Liver (tissue), 9 donors: ENCODE data around the gene CCNH. TPM values are rescaled to one million over a fixed set of nuclear protein-coding genes. Genes with fewer than 3 reads are reported as not detected.

Experiments used
- DNase-seq: peaks from one replicate; pipeline ENCODE4 v3.0.0-alpha.2; 2017; ENCODE audit warnings: low spot score
- H3K27ac ChIP-seq, 2 donors: one replicate each; pipeline ENCODE4 v1.7.0; 2013; ENCODE audit warnings: inconsistent platforms in 2 of 2, low read length in 2 of 2, control low read depth in 1 of 2, low read depth in 1 of 2, mild to moderate bottlenecking in 1 of 2
- H3K27me3 ChIP-seq, 4 donors: one replicate each; pipeline versions ENCODE4 v1.6.1 to v1.7.0; 2013; ENCODE audit warnings: low read length in 3 of 4, inconsistent platforms in 1 of 4, mild to moderate bottlenecking in 1 of 4, moderate library complexity in 1 of 4; ENCODE audit not compliant: control insufficient read depth in 4 of 4, insufficient read depth in 4 of 4
- H3K36me3 ChIP-seq, 4 donors: one replicate each; pipeline versions ENCODE4 v1.6.1 to v1.7.0; 2013; ENCODE audit warnings: low read length in 3 of 4, mild to moderate bottlenecking in 3 of 4, low read depth in 1 of 4, moderate library complexity in 1 of 4; ENCODE audit not compliant: control insufficient read depth in 4 of 4, insufficient read depth in 3 of 4
- H3K4me1 ChIP-seq, 4 donors: one replicate each; pipeline versions ENCODE4 v1.6.1 to v1.7.0; 2013; ENCODE audit warnings: low read length in 3 of 4, mild to moderate bottlenecking in 3 of 4, moderate library complexity in 1 of 4; ENCODE audit not compliant: control insufficient read depth in 4 of 4, insufficient read depth in 4 of 4
- H3K4me3 ChIP-seq, 3 donors: one replicate each; pipeline versions ENCODE4 v1.6.1 to v1.7.0; 2013; ENCODE audit warnings: low read length in 3 of 3, control low read depth in 1 of 3, low read depth in 1 of 3, mild to moderate bottlenecking in 1 of 3
- H3K9ac ChIP-seq, 2 donors: one replicate each; pipeline ENCODE4 v1.7.0; 2013; ENCODE audit warnings: low read length in 2 of 2, mild to moderate bottlenecking in 2 of 2, moderate library complexity in 2 of 2, control low read depth in 1 of 2, low read depth in 1 of 2
- H3K9me3 ChIP-seq, 4 donors: one replicate each; pipeline versions ENCODE4 v1.6.1 to v1.7.0; 2013; ENCODE audit warnings: low read length in 3 of 4; ENCODE audit not compliant: control insufficient read depth in 4 of 4
- CTCF ChIP-seq: fragments of 150-350 bp; IDR thresholded peaks from 2 replicates; pipeline ENCODE4 v1.5.1; 2017; ENCODE audit warnings: improper control_type of control experiment, low read depth, low read length; ENCODE audit not compliant: missing input control
- EGR1 ChIP-seq, 2 donors: IDR thresholded peaks; 2 replicates each; pipeline ENCODE4 v1.6.1; 2016 to 2018; ENCODE audit warnings: antibody characterized with exemption in 2 of 2, low read depth in 2 of 2
- FOXA1 ChIP-seq: IDR thresholded peaks from 2 replicates; pipeline ENCODE4 v1.6.1; 2016; ENCODE audit warnings: antibody characterized with exemption
- FOXA2 ChIP-seq: IDR thresholded peaks from 2 replicates; pipeline ENCODE4 v1.6.1; 2016; ENCODE audit warnings: antibody characterized with exemption
- GABPA ChIP-seq, 2 donors: IDR thresholded peaks in 1 of 2; conservative IDR thresholded peaks in 1 of 2; 2 replicates each; pipeline ENCODE4 v1.6.1; 2016; ENCODE audit warnings: antibody characterized with exemption in 2 of 2, mild to moderate bottlenecking in 1 of 2, moderate library complexity in 1 of 2
- HNF4A ChIP-seq, 2 donors: conservative IDR thresholded peaks; 2 replicates each; pipeline ENCODE4 v1.6.1; 2016; ENCODE audit warnings: antibody characterized with exemption in 2 of 2, mild to moderate bottlenecking in 2 of 2
- HNF4G ChIP-seq: IDR thresholded peaks from 2 replicates; pipeline ENCODE4 v1.6.1; 2016; ENCODE audit warnings: antibody characterized with exemption
- JUND ChIP-seq, 2 donors: IDR thresholded peaks; 2 replicates each; pipeline ENCODE4 v1.6.1; 2016; ENCODE audit warnings: antibody characterized with exemption in 2 of 2
- NR2F2 ChIP-seq: IDR thresholded peaks from 2 replicates; pipeline ENCODE4 v1.6.1; 2016; ENCODE audit warnings: antibody characterized with exemption
- RAD21 ChIP-seq, 2 donors: IDR thresholded peaks; 2 replicates each; pipeline ENCODE4 v1.6.1; 2016; ENCODE audit warnings: antibody characterized with exemption in 2 of 2, mild to moderate bottlenecking in 2 of 2
- RXRA ChIP-seq, 2 donors: IDR thresholded peaks; 2 replicates each; pipeline ENCODE4 v1.6.1; 2017 to 2018; ENCODE audit warnings: antibody characterized with exemption in 2 of 2, mild to moderate bottlenecking in 1 of 2
- SP1 ChIP-seq: IDR thresholded peaks from 2 replicates; pipeline ENCODE4 v1.6.1; 2018; ENCODE audit warnings: antibody characterized with exemption, mild to moderate bottlenecking
- YY1 ChIP-seq: IDR thresholded peaks from 2 replicates; pipeline ENCODE4 v1.6.1; 2016; ENCODE audit warnings: antibody characterized with exemption, mild to moderate bottlenecking
- ZBTB33 ChIP-seq: IDR thresholded peaks from 2 replicates; pipeline ENCODE4 v1.6.1; 2016; ENCODE audit warnings: antibody characterized with exemption
- WGBS: extraction: QIAGEN DNeasy Blood & Tissue Kit; methylation state at CpG from one replicate; pipeline ENCODE4 v1.1.7; 2013; 5-methylcytosine and 5-hydroxymethylcytosine counted together
- polyA plus RNA-seq, 2 donors: library from polyadenylated mRNA; stranded (reverse) in 1 of 2; unstranded in 1 of 2; fragments of 200-250 nt in 1 of 2; fragments of >200 nt in 1 of 2; fragmentation: Nextera tagmentation in 1 of 2; extraction: Ambion mirVana in 1 of 2; gene quantifications; one replicate each; pipeline versions ENCODE4 v1.2.1 to v1.2.3, GENCODE V29; 2013 to 2015
- total RNA-seq, 2 donors: library from RNA; depleted of rRNA; stranded (reverse); fragments of >200 nt; gene quantifications; one replicate each; pipeline ENCODE4 v1.2.3, GENCODE V29; 2014
- TF ChIP-seq, protein P1 (sequence below): IDR thresholded peaks from 2 replicates; pipeline ENCODE4 v1.6.1; 2016; ENCODE audit warnings: antibody characterized with exemption, mild to moderate bottlenecking
- TF ChIP-seq, protein P2 (sequence below): IDR thresholded peaks from 2 replicates; pipeline ENCODE4 v1.6.1; 2016; ENCODE audit warnings: antibody characterized with exemption
- donor health status: healthy.
- donor health status: healthy.
- donor health status: healthy.
- donor health status: healthy.
- donor health status: healthy.

The CCNH gene
- total and polyA plus RNA-seq, 4 donors, result 21.9 to 56.6 (median 33.3) TPM

GRCh38 chr5:87410931-87411330 is 1.8 kb downstream of the CCNH start:
- H3K27me3 ChIP-seq, result no peaks in the 10 kb centered on the region
- TF ChIP-seq FOXA2 (no peak), HNF4A (conservative IDR thresholded peaks at IDR 0.05) (peak; percentile 10 to 28)
- WGBS, result 30% methylated on average over 1 of the region's 1 CpG
- peak overlapping the region in 1 of 2 donors; percentile 3 for H3K27ac ChIP-seq
- peaks cover 5 to 33% (median 28%) of the 10 kb centered on the region in 4 donors for H3K36me3 ChIP-seq
- H3K9me3 ChIP-seq, result no peaks in the 10 kb centered on the region
- no peak for DNase-seq
- no peak overlapping the region for H3K9ac ChIP-seq
- peaks cover 2 to 17% (median 10%) of the 10 kb centered on the region in 4 donors for H3K4me1 ChIP-seq
- no peak overlapping the region for H3K4me3 ChIP-seq

GRCh38 chr5:87408204-87408603 is 4.5 kb downstream of the CCNH start:
- DNase-seq, result no peak
- 79% methylated on average over 2 of the region's 2 CpGs for WGBS
- no peak overlapping the region for H3K27ac ChIP-seq
- peaks cover 8 to 50% (median 39%) of the 10 kb centered on the region in 4 donors for H3K36me3 ChIP-seq
- no peaks in the 10 kb centered on the region for H3K9me3 ChIP-seq
- no peak for TF ChIP-seq YY1
- no peak for TF ChIP-seq NR2F2
- TF ChIP-seq GABPA (IDR thresholded peaks at IDR 0.05 in 1 of 2, conservative IDR thresholded peaks at IDR 0.05 in 1 of 2), result no peak
- TF ChIP-seq FOXA2, result no peak
- TF ChIP-seq SP1, result no peak
- TF ChIP-seq EGR1 (IDR thresholded peaks at IDR 0.05; ENCODE audit: low read depth in 2 of 2), result no peak
- TF ChIP-seq, protein P1, sequence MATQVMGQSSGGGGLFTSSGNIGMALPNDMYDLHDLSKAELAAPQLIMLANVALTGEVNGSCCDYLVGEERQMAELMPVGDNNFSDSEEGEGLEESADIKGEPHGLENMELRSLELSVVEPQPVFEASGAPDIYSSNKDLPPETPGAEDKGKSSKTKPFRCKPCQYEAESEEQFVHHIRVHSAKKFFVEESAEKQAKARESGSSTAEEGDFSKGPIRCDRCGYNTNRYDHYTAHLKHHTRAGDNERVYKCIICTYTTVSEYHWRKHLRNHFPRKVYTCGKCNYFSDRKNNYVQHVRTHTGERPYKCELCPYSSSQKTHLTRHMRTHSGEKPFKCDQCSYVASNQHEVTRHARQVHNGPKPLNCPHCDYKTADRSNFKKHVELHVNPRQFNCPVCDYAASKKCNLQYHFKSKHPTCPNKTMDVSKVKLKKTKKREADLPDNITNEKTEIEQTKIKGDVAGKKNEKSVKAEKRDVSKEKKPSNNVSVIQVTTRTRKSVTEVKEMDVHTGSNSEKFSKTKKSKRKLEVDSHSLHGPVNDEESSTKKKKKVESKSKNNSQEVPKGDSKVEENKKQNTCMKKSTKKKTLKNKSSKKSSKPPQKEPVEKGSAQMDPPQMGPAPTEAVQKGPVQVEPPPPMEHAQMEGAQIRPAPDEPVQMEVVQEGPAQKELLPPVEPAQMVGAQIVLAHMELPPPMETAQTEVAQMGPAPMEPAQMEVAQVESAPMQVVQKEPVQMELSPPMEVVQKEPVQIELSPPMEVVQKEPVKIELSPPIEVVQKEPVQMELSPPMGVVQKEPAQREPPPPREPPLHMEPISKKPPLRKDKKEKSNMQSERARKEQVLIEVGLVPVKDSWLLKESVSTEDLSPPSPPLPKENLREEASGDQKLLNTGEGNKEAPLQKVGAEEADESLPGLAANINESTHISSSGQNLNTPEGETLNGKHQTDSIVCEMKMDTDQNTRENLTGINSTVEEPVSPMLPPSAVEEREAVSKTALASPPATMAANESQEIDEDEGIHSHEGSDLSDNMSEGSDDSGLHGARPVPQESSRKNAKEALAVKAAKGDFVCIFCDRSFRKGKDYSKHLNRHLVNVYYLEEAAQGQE, result no peak
- no peak for TF ChIP-seq ZBTB33
- TF ChIP-seq, protein P2, sequence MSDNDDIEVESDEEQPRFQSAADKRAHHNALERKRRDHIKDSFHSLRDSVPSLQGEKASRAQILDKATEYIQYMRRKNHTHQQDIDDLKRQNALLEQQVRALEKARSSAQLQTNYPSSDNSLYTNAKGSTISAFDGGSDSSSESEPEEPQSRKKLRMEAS, result no peak
- TF ChIP-seq HNF4A (conservative IDR thresholded peaks at IDR 0.05), result no peak
- TF ChIP-seq JUND (IDR thresholded peaks at IDR 0.05), result no peak
- TF ChIP-seq FOXA1, result no peak
- no peak for TF ChIP-seq RAD21 (IDR thresholded peaks at IDR 0.05)
- no peak for TF ChIP-seq HNF4G
- no peak for TF ChIP-seq RXRA (IDR thresholded peaks at IDR 0.05)
- no peak for TF ChIP-seq CTCF
- H3K4me3 ChIP-seq, result no peak overlapping the region
- peaks cover 2 to 15% (median 12%) of the 10 kb centered on the region in 4 donors for H3K4me1 ChIP-seq
- no peaks in the 10 kb centered on the region for H3K27me3 ChIP-seq
- H3K9ac ChIP-seq, result no peak overlapping the region
